RWPE1 (cell line): ENCODE measurements around the gene INPP5A.

Experiments
- CTCF ChIA-PET: fragments of 350-600 bp; sonication (Branson Sonifier 250); formaldehyde crosslinking; extraction: SDS; loops from one replicate; lab custom pipeline; 2021; lab: Yijun Ruan, JAX
- POLR2A ChIA-PET: fragments of 400-600 bp; formaldehyde crosslinking; extraction: SDS; loops from one replicate; lab custom pipeline; 2020; ENCODE audit warnings: antibody characterized with exemption; ENCODE audit not compliant: low non-redundant PET; lab: Yijun Ruan, JAX
- DNase-seq: peaks from one replicate; pipeline ENCODE4 v3.0.0; 2012; ENCODE audit warnings: low spot score
- H3K27ac ChIP-seq: fragments of 450-650 bp; 2 replicates; pipeline ENCODE4 v1.5.1; 2017
- CTCF ChIP-seq: fragments of 450-650 bp; conservative IDR thresholded peaks from 2 replicates; pipeline ENCODE4 v1.5.1; 2017; ENCODE audit warnings: low read depth, mild to moderate bottlenecking

Gene INPP5A

GRCh38 chr10:132688580-132689420 lies 151.2 kb downstream of the INPP5A start:
- TF ChIP-seq CTCF = no peak
- no peak overlapping the region for H3K27ac ChIP-seq
- POLR2A ChIA-PET = no interaction called here
- CTCF ChIA-PET = no interaction called here
- no peak for DNase-seq

- no peak for TF ChIP-seq CTCF
- no peak overlapping the region for H3K27ac ChIP-seq
- ChIA-PET POLR2A (no interaction called here), CTCF (no interaction called here)
- DNase-seq = no peak
Measured at GRCh38 chr10:132689721-132690360, 152.3 kb downstream of the INPP5A start.

GRCh38 chr10:132690401-132690800 lies 152.8 kb downstream of the INPP5A start:
- DNase-seq = no peak
- ChIA-PET CTCF (no interaction called here), POLR2A (no interaction called here)
- TF ChIP-seq CTCF = no peak
- no peak overlapping the region for H3K27ac ChIP-seq

- TF ChIP-seq CTCF = no peak
- ChIA-PET CTCF (no interaction called here), POLR2A (no interaction called here)
- no peak overlapping the region for H3K27ac ChIP-seq
- DNase-seq = no peak
Measured at GRCh38 chr10:132690821-132691610, 153.4 kb downstream of the INPP5A start.

- ChIA-PET CTCF (no interaction called here), POLR2A (no interaction called here)
- no peak overlapping the region for H3K27ac ChIP-seq
- TF ChIP-seq CTCF = no peak
- DNase-seq = no peak
Measured at GRCh38 chr10:132691711-132692153, 154.1 kb downstream of the INPP5A start.

- TF ChIP-seq CTCF = no peak
- DNase-seq = no peak
- POLR2A ChIA-PET = no interaction called here
- no peak overlapping the region for H3K27ac ChIP-seq
- CTCF ChIA-PET = no interaction called here
Measured at GRCh38 chr10:132692311-132692710, 154.7 kb downstream of the INPP5A start.
